ENCODE measurements around the gene AHSG. TPM values are rescaled to one million over a fixed set of nuclear protein-coding genes. Genes with fewer than 3 reads are reported as not detected.
"Not testable (repeated sequence)": the region's sequence is repeated elsewhere in the genome, so short reads cannot be mapped to it uniquely, and the experiment has no call there.

The AHSG gene
- total and polyA plus RNA-seq, 4 donors: 0.03 to 0.92 (median 0.20) TPM; not detected in 1

DNA sequence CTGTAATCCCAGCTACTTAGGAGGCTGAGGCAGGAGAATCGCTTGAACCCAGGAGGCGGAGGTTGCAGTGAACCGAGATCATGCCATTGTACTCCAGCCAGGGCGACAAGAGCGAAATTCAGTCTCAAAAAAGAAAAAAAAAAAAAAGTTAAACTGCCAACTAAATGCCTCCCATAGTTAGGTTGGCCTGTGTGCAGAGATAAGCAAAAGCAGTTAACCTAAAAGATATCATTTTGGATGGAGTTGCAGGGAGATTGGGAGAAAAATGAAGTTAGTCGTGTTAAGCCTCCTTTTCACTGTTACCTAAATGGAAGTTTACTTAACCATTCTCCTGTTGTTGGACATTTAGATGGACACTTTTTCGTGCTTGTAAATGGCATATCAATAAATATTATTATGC is 15.9 kb downstream of the AHSG start:
- WGBS, 2 donors: 85 to 92% methylated on average over 7 of the region's 7 CpGs
- H3K4me1 ChIP-seq (ENCODE audit: control insufficient read depth in 5 of 5, insufficient read depth in 5 of 5, low read length in 5 of 5): no peaks in the 10 kb centered on the region
- ATAC-seq (ENCODE audit: insufficient read depth, low FRiP score): no peak

DNA sequence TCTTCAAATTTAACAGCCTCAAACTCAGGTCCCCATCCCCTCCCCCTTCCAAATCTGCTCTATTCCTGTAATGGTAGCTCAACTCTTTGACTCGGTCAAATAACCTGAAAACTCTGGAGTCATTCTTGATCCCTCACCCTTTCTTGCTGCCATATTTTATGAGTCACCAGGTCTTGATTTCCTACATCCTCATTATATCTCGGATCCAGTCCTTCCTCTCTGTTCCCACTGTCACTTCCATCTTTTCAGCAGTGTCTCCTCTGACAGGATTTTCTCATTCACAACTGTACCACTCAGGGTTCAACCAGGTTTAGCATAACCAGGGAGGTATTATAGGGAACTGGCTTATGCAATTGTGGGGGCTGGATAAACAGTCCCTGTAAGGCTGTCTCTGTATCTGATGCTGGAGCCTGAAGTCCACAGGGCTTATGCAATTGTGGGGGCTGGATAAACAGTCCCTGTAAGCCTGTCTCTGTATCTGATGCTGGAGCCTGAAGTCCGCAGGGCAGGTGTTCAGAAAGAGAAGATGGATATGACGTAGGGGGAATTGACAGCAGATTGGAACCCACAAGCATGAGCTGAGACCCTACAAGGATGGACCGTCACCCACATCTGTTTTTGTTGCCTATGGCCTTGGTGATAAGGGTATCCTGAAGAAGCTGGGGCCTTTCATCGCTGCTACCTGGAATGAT is 18.2 kb downstream of the AHSG start:
- Histone ChIP-seq H3K27ac (ENCODE audit: low read depth in 1 of 2, low read length in 1 of 2) (no peak overlapping the region), H3K9me3 (ENCODE audit: control insufficient read depth in 4 of 4, insufficient read depth in 3 of 4, low read length in 3 of 4) (peaks cover 0 to 2% (median 0%) of the 10 kb centered on the region in 4 donors), H3K4me3 (no peak overlapping the region), H3K27me3 (ENCODE audit: control insufficient read depth in 3 of 3, insufficient read depth in 3 of 3, low read length in 2 of 3) (peaks cover 0 to 10% (median 0%) of the 10 kb centered on the region in 3 donors), H3K9ac (ENCODE audit: insufficient read depth in 1 of 2, low read length in 2 of 2) (no peak overlapping the region), H3K36me3 (ENCODE audit: control insufficient read depth in 4 of 4, insufficient read depth in 4 of 4, low read length in 4 of 4) (no peaks in the 10 kb centered on the region), H3K4me1 (ENCODE audit: control insufficient read depth in 5 of 5, insufficient read depth in 5 of 5, low read length in 5 of 5) (no peaks in the 10 kb centered on the region)
- TF ChIP-seq, protein P1, sequence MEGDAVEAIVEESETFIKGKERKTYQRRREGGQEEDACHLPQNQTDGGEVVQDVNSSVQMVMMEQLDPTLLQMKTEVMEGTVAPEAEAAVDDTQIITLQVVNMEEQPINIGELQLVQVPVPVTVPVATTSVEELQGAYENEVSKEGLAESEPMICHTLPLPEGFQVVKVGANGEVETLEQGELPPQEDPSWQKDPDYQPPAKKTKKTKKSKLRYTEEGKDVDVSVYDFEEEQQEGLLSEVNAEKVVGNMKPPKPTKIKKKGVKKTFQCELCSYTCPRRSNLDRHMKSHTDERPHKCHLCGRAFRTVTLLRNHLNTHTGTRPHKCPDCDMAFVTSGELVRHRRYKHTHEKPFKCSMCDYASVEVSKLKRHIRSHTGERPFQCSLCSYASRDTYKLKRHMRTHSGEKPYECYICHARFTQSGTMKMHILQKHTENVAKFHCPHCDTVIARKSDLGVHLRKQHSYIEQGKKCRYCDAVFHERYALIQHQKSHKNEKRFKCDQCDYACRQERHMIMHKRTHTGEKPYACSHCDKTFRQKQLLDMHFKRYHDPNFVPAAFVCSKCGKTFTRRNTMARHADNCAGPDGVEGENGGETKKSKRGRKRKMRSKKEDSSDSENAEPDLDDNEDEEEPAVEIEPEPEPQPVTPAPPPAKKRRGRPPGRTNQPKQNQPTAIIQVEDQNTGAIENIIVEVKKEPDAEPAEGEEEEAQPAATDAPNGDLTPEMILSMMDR (IDR thresholded peaks at IDR 0.05; ENCODE audit: control extremely low read depth, extremely low read depth): no peak
- DNase-seq (no peak), ATAC-seq (ENCODE audit: insufficient read depth, low FRiP score) (no peak)
- 76 to 87% methylated on average over 6 of the region's 6 CpGs for WGBS, 2 donors

More for the DNA sequence above, 15.9 kb downstream of the AHSG start:
- Histone ChIP-seq H3K36me3 (ENCODE audit: control insufficient read depth in 4 of 4, insufficient read depth in 4 of 4, low read length in 4 of 4) (no peaks in the 10 kb centered on the region), H3K9ac (ENCODE audit: insufficient read depth in 1 of 2, low read length in 2 of 2) (no peak overlapping the region), H3K27ac (ENCODE audit: low read depth in 1 of 2, low read length in 1 of 2) (no peak overlapping the region), H3K4me3 (no peak overlapping the region), H3K9me3 (ENCODE audit: control insufficient read depth in 4 of 4, insufficient read depth in 3 of 4, low read length in 3 of 4) (peaks cover 0 to 2% (median 0%) of the 10 kb centered on the region in 4 donors), H3K27me3 (ENCODE audit: control insufficient read depth in 3 of 3, insufficient read depth in 3 of 3, low read length in 2 of 3) (peaks cover 0 to 5% (median 0%) of the 10 kb centered on the region in 3 donors)
- TF ChIP-seq, protein P1 (IDR thresholded peaks at IDR 0.05; ENCODE audit: control extremely low read depth, extremely low read depth): no peak
- no peak for DNase-seq

DNA sequence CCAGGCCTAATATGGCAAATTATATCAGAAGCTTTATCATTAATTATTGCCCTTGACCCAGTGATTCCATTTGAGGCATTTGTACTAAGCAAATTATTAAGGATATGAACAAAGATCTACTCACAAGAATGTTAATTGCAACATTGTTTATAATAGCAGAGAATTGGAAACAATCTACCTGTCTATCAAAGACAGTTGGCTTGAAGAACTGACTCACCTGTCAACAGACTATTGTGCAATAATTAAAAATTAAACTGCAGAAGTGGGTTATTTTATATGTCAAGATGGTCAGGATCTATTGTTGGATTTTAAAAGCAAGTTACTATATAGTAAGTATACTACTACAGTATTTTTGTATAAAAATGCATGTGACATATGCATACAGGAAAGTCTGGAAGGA is 20.6 kb downstream of the AHSG start:
- DNase-seq: no peak
- no peaks in the 10 kb centered on the region for H3K4me1 ChIP-seq (ENCODE audit: control insufficient read depth in 5 of 5, insufficient read depth in 5 of 5, low read length in 5 of 5)
- H3K4me3 ChIP-seq: no peak overlapping the region
- no peak overlapping the region for H3K27ac ChIP-seq (ENCODE audit: low read depth in 1 of 2, low read length in 1 of 2)
- H3K27me3 ChIP-seq (ENCODE audit: control insufficient read depth in 3 of 3, insufficient read depth in 3 of 3, low read length in 2 of 3): peaks cover 0 to 6% (median 0%) of the 10 kb centered on the region in 3 donors
- ATAC-seq (ENCODE audit: insufficient read depth, low FRiP score): no peak
- TF ChIP-seq, protein P1 (IDR thresholded peaks at IDR 0.05; ENCODE audit: control extremely low read depth, extremely low read depth): no peak
- H3K9me3 ChIP-seq (ENCODE audit: control insufficient read depth in 4 of 4, insufficient read depth in 3 of 4, low read length in 3 of 4): peaks cover 0 to 2% (median 0%) of the 10 kb centered on the region in 4 donors
- no peak overlapping the region for H3K9ac ChIP-seq (ENCODE audit: insufficient read depth in 1 of 2, low read length in 2 of 2)
- no peaks in the 10 kb centered on the region for H3K36me3 ChIP-seq (ENCODE audit: control insufficient read depth in 4 of 4, insufficient read depth in 4 of 4, low read length in 4 of 4)

DNA sequence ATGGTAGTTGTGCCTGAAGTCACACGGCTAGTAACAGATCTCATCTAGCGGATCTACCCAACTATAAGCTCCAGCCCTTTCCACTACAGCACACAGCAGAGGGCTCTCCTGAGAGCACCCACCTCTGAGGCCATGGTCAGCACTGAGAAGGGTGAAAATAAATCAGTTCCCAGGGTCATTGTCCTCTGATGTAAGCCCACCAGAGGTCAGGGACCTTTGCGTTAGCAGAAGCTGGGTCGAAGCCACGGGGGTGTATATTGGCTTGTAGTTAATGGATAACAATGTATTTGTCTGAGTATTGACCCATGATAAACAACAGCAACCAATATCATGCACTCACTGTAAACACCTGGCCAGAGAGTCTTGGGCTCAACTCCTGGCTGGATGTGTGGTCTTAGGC is 21.3 kb downstream of the AHSG start:
- not testable (repeated sequence) for ATAC-seq (ENCODE audit: insufficient read depth, low FRiP score); H3K9me3 ChIP-seq (ENCODE audit: control insufficient read depth in 4 of 4, insufficient read depth in 3 of 4, low read length in 3 of 4); H3K36me3 ChIP-seq (ENCODE audit: control insufficient read depth in 4 of 4, insufficient read depth in 4 of 4, low read length in 4 of 4); H3K9ac ChIP-seq (ENCODE audit: insufficient read depth in 1 of 2, low read length in 2 of 2); H3K27ac ChIP-seq (ENCODE audit: low read depth in 1 of 2, low read length in 1 of 2); H3K4me1 ChIP-seq (ENCODE audit: control insufficient read depth in 5 of 5, insufficient read depth in 5 of 5, low read length in 5 of 5); H3K4me3 ChIP-seq; DNase-seq; H3K27me3 ChIP-seq (ENCODE audit: control insufficient read depth in 3 of 3, insufficient read depth in 3 of 3, low read length in 2 of 3)
- 87 to 93% methylated on average over 5 of the region's 5 CpGs for WGBS, 2 donors
